ENCODE results near the gene CAMK2D.

Gene CAMK2D

DNA sequence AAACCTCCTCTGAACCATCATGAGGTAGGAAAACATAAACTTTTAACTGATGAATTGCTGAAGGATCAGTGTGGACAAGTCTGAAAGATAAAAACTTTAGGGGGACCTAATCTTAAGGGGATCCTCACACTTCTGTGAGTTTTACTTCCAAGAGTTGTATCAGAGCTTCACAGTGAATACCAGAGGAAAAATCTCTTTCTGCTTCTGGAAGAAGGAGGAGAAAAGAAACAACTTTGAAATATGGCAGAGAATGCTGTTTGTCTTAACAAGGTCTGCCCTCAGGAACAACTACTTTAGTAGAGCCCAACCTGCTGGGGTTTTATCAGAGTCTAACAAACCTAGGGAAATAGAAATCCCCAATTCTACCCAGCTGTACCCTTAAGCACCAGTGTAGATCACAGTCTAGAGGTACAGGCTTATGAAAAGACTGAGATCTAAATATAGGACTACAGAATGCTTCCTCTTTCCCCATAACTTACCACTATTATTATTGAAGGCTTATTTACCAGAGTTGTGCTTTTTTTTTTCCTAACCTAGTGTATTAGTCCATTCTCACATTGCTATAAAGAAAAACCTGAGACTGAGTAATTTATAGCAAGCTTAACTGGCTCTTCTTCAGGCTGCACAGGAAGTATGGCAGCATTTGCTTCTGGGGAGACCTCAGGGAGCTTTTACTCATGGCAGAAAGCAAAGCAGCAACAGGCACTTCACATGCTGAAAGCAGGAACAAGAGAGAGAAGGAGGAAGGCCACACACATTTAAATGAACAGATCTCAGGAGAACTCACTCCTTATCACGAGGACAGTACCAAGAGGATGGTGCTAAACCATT lies 167.9 kb downstream of the CAMK2D start:
- no peak for DNase-seq

DNA sequence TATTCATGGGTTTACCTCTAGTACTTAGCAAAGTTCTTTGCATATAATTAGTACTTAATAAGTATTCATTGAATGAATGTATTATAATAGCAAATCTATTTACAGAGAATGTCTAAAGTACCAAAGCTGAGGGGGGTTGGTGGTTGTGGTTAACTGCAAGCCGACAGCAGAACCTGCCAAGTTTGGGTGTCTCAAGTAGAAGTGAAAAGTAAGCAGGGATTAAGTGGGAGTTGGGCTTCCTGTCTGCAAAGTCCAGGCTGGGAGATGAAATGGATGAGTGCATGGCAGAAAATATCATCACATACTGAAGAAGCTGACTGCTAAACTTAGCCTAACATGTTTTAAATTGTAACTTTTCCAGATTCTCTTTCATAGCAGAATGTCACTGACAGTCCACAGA lies 169.6 kb downstream of the CAMK2D start:
- DNase-seq, result no peak

- no peak for DNase-seq
Observed at GRCh38 chr4:113588895-113589668, 172.5 kb downstream of the CAMK2D start.

- DNase-seq, result no peak
Observed at GRCh38 chr4:113587640-113588275, 173.8 kb downstream of the CAMK2D start.

DNA sequence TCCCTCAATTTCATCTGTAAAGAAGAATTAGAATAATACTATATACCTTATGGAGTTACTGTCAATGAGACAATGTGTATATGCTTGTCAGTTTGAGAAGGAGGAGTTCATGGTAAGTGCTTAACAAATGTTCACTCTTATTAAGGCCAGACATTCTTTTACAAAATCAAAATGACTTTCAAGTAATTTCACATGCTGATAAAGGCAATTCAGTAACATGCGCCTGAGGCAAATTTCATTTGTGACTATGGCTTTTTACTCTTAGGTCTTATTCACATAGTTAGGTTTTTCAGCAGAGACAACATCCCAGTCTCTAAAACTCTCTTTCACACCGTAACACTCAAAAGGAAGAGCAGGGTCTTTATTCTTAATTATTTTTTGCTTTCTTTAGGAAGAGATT lies 174.4 kb downstream of the CAMK2D start:
- DNase-seq, result no peak

DNA sequence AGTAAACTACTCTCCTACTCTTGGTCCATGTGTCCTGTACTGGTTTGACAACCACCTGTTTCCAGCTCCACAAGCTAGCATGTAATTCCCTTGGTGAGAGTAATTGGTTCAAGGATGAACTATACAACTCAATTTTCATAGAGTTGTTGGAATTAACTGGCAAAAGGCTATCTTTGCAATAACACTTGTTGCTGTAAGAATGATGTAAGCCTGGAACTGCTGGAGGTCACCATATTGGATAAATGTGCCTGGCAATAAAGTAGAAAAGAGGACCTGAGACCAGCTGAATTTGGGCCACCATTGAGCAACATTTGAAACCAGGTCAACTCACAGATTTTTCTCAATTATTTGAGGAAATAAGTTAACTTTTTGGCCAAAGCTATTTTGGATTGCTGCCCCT lies 175.5 kb downstream of the CAMK2D start:
- no peak for DNase-seq

DNA sequence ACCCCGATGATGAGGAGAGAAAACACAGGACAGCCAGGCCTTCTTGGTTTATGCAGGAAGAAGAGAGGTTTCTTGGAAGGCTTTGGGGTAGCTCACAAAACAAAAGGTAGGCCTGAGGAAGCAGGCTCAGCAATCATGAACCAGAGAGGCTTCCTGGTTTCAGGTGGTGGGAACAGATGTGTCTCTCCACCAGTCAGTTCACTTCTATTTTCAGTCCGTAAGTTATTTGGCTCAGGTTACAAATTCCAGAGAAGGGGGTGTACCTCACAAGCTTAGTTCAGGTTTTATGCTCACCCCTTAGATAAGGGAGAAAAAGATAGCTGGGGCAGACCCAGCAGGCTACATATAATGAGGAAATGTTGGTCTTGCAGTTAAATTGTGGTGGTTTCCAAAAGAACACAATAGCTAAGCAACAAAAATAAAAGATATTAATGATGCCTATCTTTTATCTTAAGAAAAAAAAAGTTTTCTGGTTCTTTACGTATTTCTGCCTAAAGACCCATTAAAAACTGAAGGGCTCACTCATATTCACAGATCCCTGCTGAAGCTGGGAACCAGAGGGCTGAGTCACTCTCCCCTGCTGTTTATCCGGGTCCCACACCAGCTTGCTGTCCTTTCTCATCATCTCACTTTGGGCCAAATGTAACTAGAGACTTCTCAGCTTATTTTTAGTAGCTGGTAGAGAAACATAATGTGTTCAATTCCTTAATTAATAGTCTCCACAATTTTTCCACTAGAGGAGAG lies 177.0 kb downstream of the CAMK2D start:
- no peak for DNase-seq

DNA sequence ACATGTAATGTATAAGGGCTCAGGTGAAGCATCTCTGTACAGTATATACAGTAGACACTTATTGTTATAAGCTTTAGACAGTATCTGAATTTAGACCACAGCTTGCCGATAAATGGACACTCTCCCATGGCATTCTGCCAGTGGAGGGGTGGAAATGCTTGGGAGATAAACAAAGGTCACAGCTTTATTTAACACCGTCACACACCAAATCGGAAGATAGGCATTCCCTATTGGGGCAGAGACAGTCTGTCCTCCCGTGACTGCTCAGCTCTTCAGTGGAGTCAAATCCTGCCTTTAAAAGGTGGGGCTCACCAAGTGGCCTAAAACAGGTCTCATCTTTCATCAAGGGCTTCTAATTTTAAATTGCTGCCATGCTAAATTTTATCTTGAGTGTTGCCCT lies 178.8 kb downstream of the CAMK2D start:
- DNase-seq, result no peak

DNA sequence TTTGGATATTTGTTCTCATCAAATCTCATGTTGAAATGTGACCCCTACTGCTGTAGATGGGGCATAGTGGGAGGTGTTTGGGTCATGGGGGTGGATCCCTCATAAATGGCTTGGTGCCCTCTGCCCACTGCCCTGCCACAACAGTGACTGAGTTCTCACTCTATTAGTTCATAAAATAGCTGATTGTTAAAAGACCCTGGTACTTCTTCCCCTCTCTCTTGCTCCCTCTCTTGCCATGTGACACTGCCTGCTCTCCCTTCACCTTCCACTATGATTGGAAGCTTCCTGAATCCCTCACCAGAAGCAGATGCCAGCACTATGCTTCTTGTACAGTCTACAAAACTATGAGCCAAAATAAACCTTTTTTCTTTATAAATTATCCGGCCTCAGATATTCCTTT lies 182.2 kb downstream of the CAMK2D start:
- no peak for DNase-seq

DNA sequence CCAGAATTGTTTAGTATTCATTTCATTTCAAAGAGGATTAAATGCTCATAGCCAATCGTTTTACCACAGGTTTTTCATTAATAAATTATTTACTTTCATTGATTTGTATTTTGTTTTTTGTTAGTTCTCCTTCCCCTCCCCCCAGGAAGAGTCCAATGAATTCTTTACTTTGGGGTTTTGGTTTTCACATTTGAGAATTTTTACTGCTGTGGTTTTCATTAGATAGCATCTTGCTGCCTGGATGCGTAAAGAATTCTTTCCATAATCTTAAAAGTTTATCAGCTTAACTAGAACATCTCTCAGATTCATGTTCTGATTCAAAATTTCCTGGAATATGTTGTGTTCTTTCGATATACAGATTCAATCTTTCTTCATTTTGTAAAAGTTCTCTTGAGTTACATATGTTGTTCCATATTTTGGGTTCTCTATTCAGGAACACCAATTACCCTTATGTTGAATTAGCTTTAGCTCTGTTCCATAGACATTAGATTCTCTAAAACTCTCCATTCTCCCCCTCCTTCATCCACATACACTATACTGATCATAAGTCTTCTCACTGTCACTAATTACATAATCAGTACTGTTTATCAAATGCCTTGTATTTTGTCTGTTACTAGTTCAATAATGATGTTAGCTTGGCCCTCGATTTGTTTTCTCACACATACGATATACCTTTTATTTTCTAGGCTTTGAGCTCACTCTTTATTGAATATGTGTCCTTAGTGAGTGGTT lies 184.4 kb downstream of the CAMK2D start:
- DNase-seq, result no peak

- no peak for DNase-seq
Observed at GRCh38 chr4:113575401-113575800, 186.1 kb downstream of the CAMK2D start.

GRCh38 chr4:113574636-113575103 lies 186.9 kb downstream of the CAMK2D start:
- no peak for DNase-seq

- DNase-seq, result no peak
Observed at GRCh38 chr4:113572620-113573019, 188.9 kb downstream of the CAMK2D start.

- DNase-seq, result no peak
Observed at GRCh38 chr4:113566015-113566795, 195.3 kb downstream of the CAMK2D start.

DNA sequence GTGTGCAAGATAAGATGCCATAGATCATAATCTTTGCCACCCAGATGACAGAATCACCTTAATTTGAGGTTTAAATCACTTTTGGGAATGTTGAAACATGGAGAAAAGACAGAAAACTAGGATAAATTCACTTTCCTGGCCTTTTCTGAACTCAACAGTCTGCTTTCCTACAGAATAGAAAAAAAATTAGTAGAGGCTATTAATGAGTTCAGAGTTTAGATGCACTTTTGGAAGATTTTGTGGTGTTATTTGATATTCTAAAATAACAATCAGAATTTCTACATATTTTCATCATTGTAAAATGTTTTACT lies 195.9 kb downstream of the CAMK2D start:
- DNase-seq, result no peak

GRCh38 chr4:113564493-113564892 lies 197.0 kb downstream of the CAMK2D start:
- no peak for DNase-seq

GRCh38 chr4:113563691-113564378 lies 197.7 kb downstream of the CAMK2D start:
- DNase-seq, result no peak

- no peak for DNase-seq
Observed at GRCh38 chr4:113561758-113562157, 199.8 kb downstream of the CAMK2D start.

DNA sequence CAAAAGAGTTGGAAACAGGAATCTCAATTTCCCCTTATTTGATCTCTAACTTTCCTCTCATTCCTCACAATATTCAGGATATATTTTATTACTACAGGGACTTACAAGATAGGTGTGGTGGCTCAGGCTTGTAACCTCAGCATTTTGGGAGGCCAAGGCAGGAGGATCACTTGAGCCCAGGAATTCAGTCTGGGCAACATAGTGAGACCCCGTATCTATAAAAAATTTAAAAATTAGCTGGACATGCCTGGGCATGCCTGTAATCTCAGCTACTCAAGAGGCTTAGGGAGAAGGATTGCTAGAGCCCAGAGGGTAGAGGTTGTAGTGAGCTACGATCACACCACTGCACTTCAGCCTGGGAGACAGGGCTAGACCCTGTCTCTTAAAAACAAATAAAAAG lies 200.4 kb downstream of the CAMK2D start:
- no peak for DNase-seq

DNA sequence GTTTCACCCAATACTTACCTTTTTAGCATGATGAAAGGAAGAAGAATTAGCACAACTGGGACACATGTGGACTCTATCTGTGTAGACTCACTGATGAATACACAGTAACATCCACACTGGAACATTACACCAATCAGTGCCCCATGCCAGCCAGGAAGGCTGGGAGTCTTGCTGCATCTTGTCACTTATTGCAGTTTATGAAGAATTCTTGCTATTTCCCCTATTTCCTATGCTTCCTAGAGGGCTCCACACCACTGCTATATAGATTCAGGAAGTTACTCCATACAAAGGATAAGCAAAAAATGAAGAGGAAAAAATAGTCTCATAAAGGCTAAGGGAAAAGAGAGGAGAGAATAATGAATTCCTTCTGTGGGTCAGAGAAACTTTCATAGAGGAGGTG lies 201.0 kb downstream of the CAMK2D start:
- DNase-seq, result no peak

GRCh38 chr4:113559947-113560346 lies 201.6 kb downstream of the CAMK2D start:
- no peak for DNase-seq

All from activated CD8-positive, alpha-beta memory T cell treated with anti-CD3 and anti-CD28 coated beads, Interleukin-2, amount 50 U/mL, for 48 hours (primary cell).